Spinal cord (tissue), 10 donors: Measurements from ENCODE around the gene KLHL1. TPM values are rescaled to one million over a fixed set of nuclear protein-coding genes. Genes with fewer than 3 reads are reported as not detected.

Experiments
- DNase-seq, 6 donors: peaks; one replicate each; pipeline versions ENCODE4 v3.0.0 to v3.0.0-alpha.2; 2013 to 2015; ENCODE audit warnings: low spot score in 6 of 6, low read depth in 4 of 6
- H3K27ac ChIP-seq: one replicate; pipeline ENCODE4 v1.5.1; 2013; ENCODE audit warnings: low read depth, low read length, control low read depth
- H3K27me3 ChIP-seq: one replicate; pipeline ENCODE4 v1.6.1; 2013; ENCODE audit warnings: low read length; ENCODE audit not compliant: control insufficient read depth, insufficient read depth
- H3K36me3 ChIP-seq: one replicate; pipeline ENCODE4 v1.6.1; 2013; ENCODE audit warnings: low read length; ENCODE audit not compliant: control insufficient read depth, insufficient read depth
- H3K4me1 ChIP-seq: one replicate; pipeline ENCODE4 v1.6.1; 2013; ENCODE audit warnings: low read length; ENCODE audit not compliant: control insufficient read depth, insufficient read depth
- H3K4me3 ChIP-seq: one replicate; pipeline ENCODE4 v1.5.1; 2013; ENCODE audit warnings: low read depth, low read length, control low read depth
- H3K9me3 ChIP-seq: one replicate; pipeline ENCODE4 v1.6.1; 2013; ENCODE audit warnings: low read length; ENCODE audit not compliant: control insufficient read depth, insufficient read depth
- whole genome bisulfite sequencing: methylation state at CpG from one replicate; pipeline ENCODE4 v1.1.5; 2013; ENCODE audit warnings: missing lambda C conversion rate; ENCODE audit not compliant: insufficient coverage; 5-methylcytosine and 5-hydroxymethylcytosine counted together
- polyA plus RNA-seq, 2 donors: library from polyadenylated mRNA; unstranded; fragments of 120-200 nt; gene quantifications; one replicate each; pipeline ENCODE4 v1.2.1, GENCODE V29; 2013; ENCODE audit not compliant: insufficient read length in 2 of 2
- total RNA-seq, 2 donors: library from RNA; depleted of rRNA in 1 of 2; stranded (reverse); fragments of 120-200 nt in 1 of 2; fragments of >200 nt in 1 of 2; gene quantifications; one replicate each; pipeline versions ENCODE4 v1.2.3 to v1.2.4, GENCODE V29; 2013 to 2014
- donor health status: healthy.

Gene KLHL1
- total and polyA plus RNA-seq, 4 donors: 7.5 to 21.0 (median 9.2) TPM

- Histone ChIP-seq H3K36me3 (no peaks in the 10 kb centered on the region), H3K27me3 (no peaks in the 10 kb centered on the region), H3K9me3 (no peaks in the 10 kb centered on the region), H3K27ac (no peak overlapping the region), H3K4me1 (no peaks in the 10 kb centered on the region), H3K4me3 (no peak overlapping the region)
- no CpG with 5 or more reads among the region's 1 CpG for WGBS
- DNase-seq: peak in 1 of 6 donors; percentile 34
Observed at GRCh38 chr13:70098669-70099068, 9.6 kb downstream of the KLHL1 start.

GRCh38 chr13:70090036-70090723, 18.1 kb downstream of the KLHL1 start:
- H3K4me1 ChIP-seq: no peaks in the 10 kb centered on the region
- H3K27me3 ChIP-seq: no peaks in the 10 kb centered on the region
- H3K9me3 ChIP-seq: no peaks in the 10 kb centered on the region
- no peaks in the 10 kb centered on the region for H3K36me3 ChIP-seq
- H3K4me3 ChIP-seq: no peak overlapping the region
- DNase-seq: no peak
- H3K27ac ChIP-seq: no peak overlapping the region
- WGBS: no CpG with 5 or more reads among the region's 2 CpGs

- Histone ChIP-seq H3K4me3 (no peak overlapping the region), H3K27me3 (no peaks in the 10 kb centered on the region), H3K27ac (no peak overlapping the region), H3K4me1 (no peaks in the 10 kb centered on the region), H3K9me3 (no peaks in the 10 kb centered on the region), H3K36me3 (no peaks in the 10 kb centered on the region)
- no peak for DNase-seq
- WGBS: no CpG with 5 or more reads among the region's 2 CpGs
Observed at GRCh38 chr13:70088926-70089325, 19.3 kb downstream of the KLHL1 start.

GRCh38 chr13:70087247-70087646, 21.0 kb downstream of the KLHL1 start:
- Histone ChIP-seq H3K27me3 (no peaks in the 10 kb centered on the region), H3K9me3 (no peaks in the 10 kb centered on the region), H3K4me3 (no peak overlapping the region), H3K4me1 (no peaks in the 10 kb centered on the region), H3K27ac (no peak overlapping the region), H3K36me3 (no peaks in the 10 kb centered on the region)
- no CpG with 5 or more reads among the region's 4 CpGs for WGBS
- no peak for DNase-seq

- Histone ChIP-seq H3K4me3 (no peak overlapping the region), H3K4me1 (no peaks in the 10 kb centered on the region), H3K36me3 (no peaks in the 10 kb centered on the region), H3K27ac (no peak overlapping the region), H3K27me3 (no peaks in the 10 kb centered on the region), H3K9me3 (no peaks in the 10 kb centered on the region)
- WGBS: 67% methylated on average over 1 of the region's 4 CpGs
- peak; percentile 50 to 95 (median 74) for DNase-seq
Observed at GRCh38 chr13:70080012-70080411, 28.2 kb downstream of the KLHL1 start.

GRCh38 chr13:70054572-70054971, 53.7 kb downstream of the KLHL1 start:
- H3K9me3 ChIP-seq: no peaks in the 10 kb centered on the region
- H3K27me3 ChIP-seq: no peaks in the 10 kb centered on the region
- DNase-seq: no peak
- no peaks in the 10 kb centered on the region for H3K4me1 ChIP-seq
- no peak overlapping the region for H3K27ac ChIP-seq
- H3K36me3 ChIP-seq: no peaks in the 10 kb centered on the region
- no peak overlapping the region for H3K4me3 ChIP-seq

- Histone ChIP-seq H3K36me3 (no peaks in the 10 kb centered on the region), H3K4me3 (no peak overlapping the region), H3K27me3 (no peaks in the 10 kb centered on the region), H3K27ac (no peak overlapping the region), H3K9me3 (no peaks in the 10 kb centered on the region), H3K4me1 (no peaks in the 10 kb centered on the region)
- no peak for DNase-seq
- WGBS: 40% methylated on average over 1 of the region's 1 CpG
Observed at GRCh38 chr13:70051531-70051930, 56.7 kb downstream of the KLHL1 start.

GRCh38 chr13:70043685-70044084, 64.6 kb downstream of the KLHL1 start:
- Histone ChIP-seq H3K36me3 (no peaks in the 10 kb centered on the region), H3K4me3 (no peak overlapping the region), H3K27ac (no peak overlapping the region), H3K9me3 (no peaks in the 10 kb centered on the region), H3K4me1 (no peaks in the 10 kb centered on the region), H3K27me3 (no peaks in the 10 kb centered on the region)
- no peak for DNase-seq
- WGBS: no CpG with 5 or more reads among the region's 1 CpG

GRCh38 chr13:70042193-70042592, 66.1 kb downstream of the KLHL1 start:
- no peak for DNase-seq
- no peak overlapping the region for H3K27ac ChIP-seq
- H3K9me3 ChIP-seq: no peaks in the 10 kb centered on the region
- no peaks in the 10 kb centered on the region for H3K36me3 ChIP-seq
- WGBS: no CpG with 5 or more reads among the region's 4 CpGs
- H3K27me3 ChIP-seq: no peaks in the 10 kb centered on the region
- no peak overlapping the region for H3K4me3 ChIP-seq
- no peaks in the 10 kb centered on the region for H3K4me1 ChIP-seq

- no peaks in the 10 kb centered on the region for H3K4me1 ChIP-seq
Observed at GRCh38 chr13:70034286-70034685, 74.0 kb downstream of the KLHL1 start.

More at GRCh38 chr13:70034286-70034685, 74.0 kb downstream of the KLHL1 start:
- H3K27ac ChIP-seq: no peak overlapping the region
- no peaks in the 10 kb centered on the region for H3K27me3 ChIP-seq
- DNase-seq: peak in 2 of 6 donors; percentile 35 to 75
- no peak overlapping the region for H3K4me3 ChIP-seq
- H3K9me3 ChIP-seq: no peaks in the 10 kb centered on the region
- no peaks in the 10 kb centered on the region for H3K36me3 ChIP-seq
